Measurements from ENCODE around the gene JAKMIP1.

The JAKMIP1 gene

GRCh38 chr4:6065166-6065565 is 135.2 kb downstream of the JAKMIP1 start:
- DNase-seq (ENCODE audit: low read depth) = no peak

GRCh38 chr4:6064383-6064782 is 136.0 kb downstream of the JAKMIP1 start:
- DNase-seq (ENCODE audit: low read depth) = no peak

- no peak for DNase-seq (ENCODE audit: low read depth)
Observed at GRCh38 chr4:6063684-6064083, 136.7 kb downstream of the JAKMIP1 start.

GRCh38 chr4:6062133-6062532 is 138.2 kb downstream of the JAKMIP1 start:
- no peak for DNase-seq (ENCODE audit: low read depth)

GRCh38 chr4:6059375-6059805 is 141.0 kb downstream of the JAKMIP1 start:
- no peak for DNase-seq (ENCODE audit: low read depth)

GRCh38 chr4:6058531-6059374 is 141.6 kb downstream of the JAKMIP1 start:
- no peak for DNase-seq (ENCODE audit: low read depth)

GRCh38 chr4:6056976-6057766 is 143.2 kb downstream of the JAKMIP1 start:
- no peak for DNase-seq (ENCODE audit: low read depth)

GRCh38 chr4:6055436-6055835 is 144.9 kb downstream of the JAKMIP1 start:
- no peak for DNase-seq (ENCODE audit: low read depth)

GRCh38 chr4:6055030-6055429 is 145.3 kb downstream of the JAKMIP1 start:
- no peak for DNase-seq (ENCODE audit: low read depth)

GRCh38 chr4:6054162-6054922 is 146.0 kb downstream of the JAKMIP1 start:
- no peak for DNase-seq (ENCODE audit: low read depth)

- no peak for DNase-seq (ENCODE audit: low read depth)
Observed at GRCh38 chr4:6052679-6053078, 147.7 kb downstream of the JAKMIP1 start.

- DNase-seq (ENCODE audit: low read depth) = no peak
Observed at GRCh38 chr4:6050551-6050950, 149.8 kb downstream of the JAKMIP1 start.

- no peak for DNase-seq (ENCODE audit: low read depth)
Observed at GRCh38 chr4:6049985-6050384, 150.4 kb downstream of the JAKMIP1 start.

- DNase-seq (ENCODE audit: low read depth) = no peak
Observed at GRCh38 chr4:6049278-6049677, 151.1 kb downstream of the JAKMIP1 start.

- no peak for DNase-seq (ENCODE audit: low read depth)
Observed at GRCh38 chr4:6048537-6048936, 151.8 kb downstream of the JAKMIP1 start.

- DNase-seq (ENCODE audit: low read depth) = no peak
Observed at GRCh38 chr4:6047130-6047673, 153.1 kb downstream of the JAKMIP1 start.

- no peak for DNase-seq (ENCODE audit: low read depth)
Observed at GRCh38 chr4:6046526-6047129, 153.7 kb downstream of the JAKMIP1 start.

- no peak for DNase-seq (ENCODE audit: low read depth)
Observed at GRCh38 chr4:6044805-6045204, 155.5 kb downstream of the JAKMIP1 start.

- no peak for DNase-seq (ENCODE audit: low read depth)
Observed at GRCh38 chr4:6044276-6044675, 156.1 kb downstream of the JAKMIP1 start.

GRCh38 chr4:6043843-6044242 is 156.5 kb downstream of the JAKMIP1 start:
- no peak for DNase-seq (ENCODE audit: low read depth)

- no peak for DNase-seq (ENCODE audit: low read depth)
Observed at GRCh38 chr4:6043188-6043587, 157.2 kb downstream of the JAKMIP1 start.

Data from fibroblast of the conjunctiva (primary cell).